Esophagus muscularis mucosa (tissue), 4 donors: ENCODE measurements around the gene FRMD1.

Source experiments
- CTCF ChIP-seq, 3 experiments: fragments of 200-600 bp in 2 of 3; fragments of 450-650 bp in 1 of 3; sonication (generic) in 2 of 3; IDR thresholded peaks; one replicate each; pipeline ENCODE4 v1.5.1; 2017 to 2019; ENCODE audit warnings: antibody characterized with exemption in 3 of 3, mild to moderate bottlenecking in 2 of 3, moderate library complexity in 1 of 3
- EP300 ChIP-seq: sonication (generic); formaldehyde crosslinking; IDR thresholded peaks from one replicate; pipeline ENCODE4 v1.6.1; 2017; ENCODE audit warnings: antibody characterized with exemption
- POLR2A ChIP-seq: fragments of 450-650 bp; IDR thresholded peaks from one replicate; pipeline ENCODE4 v1.6.1; 2017; ENCODE audit warnings: antibody characterized with exemption, moderate library complexity, mild to moderate bottlenecking, low read depth
- POLR2AphosphoS5 ChIP-seq, 2 donors: sonication (generic); formaldehyde crosslinking; IDR thresholded peaks; one replicate each; pipeline ENCODE4 v1.6.1; 2017; ENCODE audit warnings: antibody characterized with exemption in 2 of 2

GRCh38 chr6:168093634-168094033 lies 14.6 kb upstream of the FRMD1 start:
- TF ChIP-seq POLR2AphosphoS5 (IDR thresholded peaks at IDR 0.05) (no peak), CTCF (IDR thresholded peaks at IDR 0.05) (no peak), POLR2A (no peak), EP300 (no peak)
